Measurements from ENCODE around the gene RC3H1. TPM values are rescaled to one million over a fixed set of nuclear protein-coding genes. Genes with fewer than 3 reads are reported as not detected.
"Not testable (repeated sequence)": the region's sequence is repeated elsewhere in the genome, so short reads cannot be mapped to it uniquely, and the experiment has no call there.

Gene RC3H1
- total RNA-seq, 1 donor from 2014 or later, result 19.1 TPM

GRCh38 chr1:174053826-174054225 is 31.7 kb upstream of the RC3H1 start:
- H3K4me3 ChIP-seq, result no peak overlapping the region
- no peaks in the 10 kb centered on the region for H3K4me1 ChIP-seq
- no peaks in the 10 kb centered on the region for H3K9me3 ChIP-seq (replicated peaks)
- no peaks in the 10 kb centered on the region for H3K27me3 ChIP-seq (ENCODE audit: low read depth)
- TF ChIP-seq CTCF (IDR thresholded peaks at IDR 0.05; ENCODE audit: borderline replicate concordance), result no peak
- H3K36me3 ChIP-seq, result no peaks in the 10 kb centered on the region
- DNase-seq, result no peak
- no peak overlapping the region for H3K27ac ChIP-seq (replicated peaks)
- intact Hi-C loops (cut with micrococcal nuclease), result no loop called here

GRCh38 chr1:174052621-174053020 is 30.5 kb upstream of the RC3H1 start:
- no peaks in the 10 kb centered on the region for H3K4me1 ChIP-seq

DNA sequence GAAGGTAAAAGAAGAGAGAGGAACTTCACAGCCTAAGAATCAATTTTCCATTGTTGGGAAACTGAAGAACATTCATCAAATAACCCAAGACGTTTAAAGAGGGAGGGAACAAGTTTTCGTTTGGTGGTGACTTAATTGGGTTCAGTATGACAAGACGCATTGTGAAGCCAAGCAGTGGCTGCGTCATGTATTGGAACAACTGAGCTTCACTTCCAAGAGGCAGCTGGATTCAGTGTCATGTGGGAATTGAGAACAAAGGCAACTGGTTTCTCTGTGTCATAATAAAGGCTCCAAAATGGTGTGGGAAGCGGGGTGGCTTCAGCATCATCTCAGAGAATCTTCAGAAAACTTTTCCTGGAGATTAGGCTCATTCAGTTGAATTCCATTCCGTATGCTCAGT is 29.8 kb upstream of the RC3H1 start:
- Histone ChIP-seq H3K27me3 (ENCODE audit: low read depth) (no peaks in the 10 kb centered on the region), H3K9me3 (replicated peaks) (no peaks in the 10 kb centered on the region), H3K27ac (replicated peaks) (no peak overlapping the region), H3K4me3 (no peak overlapping the region), H3K36me3 (no peaks in the 10 kb centered on the region), H3K4me1 (no peaks in the 10 kb centered on the region)
- no peak for TF ChIP-seq CTCF (IDR thresholded peaks at IDR 0.05; ENCODE audit: borderline replicate concordance)
- intact Hi-C loops (cut with micrococcal nuclease), result no loop called here
- DNase-seq, result no peak

More at GRCh38 chr1:174052621-174053020, 30.5 kb upstream of the RC3H1 start:
- H3K27ac ChIP-seq (replicated peaks), result no peak overlapping the region
- no peak for TF ChIP-seq CTCF (IDR thresholded peaks at IDR 0.05; ENCODE audit: borderline replicate concordance)
- H3K36me3 ChIP-seq, result no peaks in the 10 kb centered on the region
- H3K27me3 ChIP-seq (ENCODE audit: low read depth), result no peaks in the 10 kb centered on the region
- intact Hi-C loops (cut with micrococcal nuclease), result no loop called here
- H3K9me3 ChIP-seq (replicated peaks), result no peaks in the 10 kb centered on the region
- H3K4me3 ChIP-seq, result no peak overlapping the region
- DNase-seq, result no peak

DNA sequence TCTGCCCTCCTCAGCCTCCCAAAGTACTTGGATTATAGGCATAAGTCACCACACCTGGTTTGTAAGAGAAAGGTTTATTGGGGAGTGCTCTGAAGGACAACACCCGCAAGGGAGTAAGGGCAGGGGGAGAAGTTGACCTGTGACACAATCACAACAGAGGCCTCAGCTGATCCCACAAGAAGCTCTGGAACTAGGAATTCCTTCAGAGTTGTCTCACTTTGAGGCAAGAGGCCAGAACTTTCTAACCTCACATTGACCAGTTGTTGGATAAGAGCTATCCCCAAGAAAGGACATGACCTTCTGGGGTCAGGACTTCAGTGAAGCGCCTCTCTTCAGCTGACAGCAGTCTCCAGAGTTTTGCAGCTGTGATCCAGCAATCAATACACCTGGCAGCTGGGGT is 27.4 kb upstream of the RC3H1 start:
- H3K4me3 ChIP-seq, result no peak overlapping the region
- no peak for DNase-seq
- H3K9me3 ChIP-seq (replicated peaks), result no peaks in the 10 kb centered on the region
- no peaks in the 10 kb centered on the region for H3K4me1 ChIP-seq
- no peaks in the 10 kb centered on the region for H3K36me3 ChIP-seq
- intact Hi-C loops (cut with micrococcal nuclease), result no loop called here
- no peaks in the 10 kb centered on the region for H3K27me3 ChIP-seq (ENCODE audit: low read depth)
- H3K27ac ChIP-seq (replicated peaks), result no peak overlapping the region
- TF ChIP-seq CTCF (IDR thresholded peaks at IDR 0.05; ENCODE audit: borderline replicate concordance), result no peak

DNA sequence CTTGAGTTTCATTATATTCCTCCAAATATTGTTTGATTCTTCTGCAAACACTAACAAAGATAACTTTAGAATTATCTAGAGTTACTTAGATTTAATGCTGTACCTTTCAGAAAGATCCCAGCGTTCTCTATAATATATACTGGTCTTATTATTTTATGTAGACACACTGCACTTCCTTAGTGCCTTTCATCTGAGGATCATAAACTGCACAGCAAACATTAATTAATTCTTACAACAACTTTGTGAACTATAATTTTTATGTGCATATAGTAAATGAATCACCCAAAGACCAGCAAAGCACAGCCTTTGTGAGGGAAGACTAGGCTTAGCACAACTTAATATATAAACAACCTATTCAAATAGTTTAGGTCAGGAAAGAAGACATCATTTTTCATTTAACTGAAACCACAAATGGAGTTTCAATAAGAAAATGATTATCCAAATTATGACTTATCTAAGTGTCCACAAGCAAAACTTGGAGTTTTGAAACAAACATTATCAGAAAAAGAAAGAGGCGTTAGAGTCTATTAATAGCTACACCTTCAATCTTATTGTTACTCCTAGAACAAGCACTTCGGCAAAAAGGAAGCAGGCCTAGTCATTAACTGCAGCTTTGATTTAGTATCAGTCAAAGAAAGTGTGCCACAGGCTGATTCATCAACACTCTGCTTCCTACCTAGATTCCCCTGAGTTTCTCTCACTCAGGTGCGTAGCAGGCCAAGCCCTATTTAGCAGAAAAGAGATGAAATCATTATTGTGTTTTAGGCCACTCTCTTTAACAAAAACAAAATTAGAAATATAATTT is 22.5 kb upstream of the RC3H1 start:
- Histone ChIP-seq H3K4me1 (no peaks in the 10 kb centered on the region), H3K27me3 (ENCODE audit: low read depth) (no peaks in the 10 kb centered on the region), H3K36me3 (no peaks in the 10 kb centered on the region), H3K27ac (replicated peaks) (no peak overlapping the region), H3K9me3 (replicated peaks) (no peaks in the 10 kb centered on the region), H3K4me3 (no peak overlapping the region)
- no peak for TF ChIP-seq CTCF (IDR thresholded peaks at IDR 0.05; ENCODE audit: borderline replicate concordance)
- DNase-seq, result no peak
- intact Hi-C loops (cut with micrococcal nuclease), result no loop called here

GRCh38 chr1:174042509-174042908 is 20.4 kb upstream of the RC3H1 start:
- H3K4me3 ChIP-seq; H3K9me3 ChIP-seq (replicated peaks); intact Hi-C loops (cut with micrococcal nuclease); H3K27ac ChIP-seq (replicated peaks); H3K27me3 ChIP-seq (ENCODE audit: low read depth); DNase-seq; H3K4me1 ChIP-seq; H3K36me3 ChIP-seq: not testable (repeated sequence)

Data from left ventricle myocardium inferior (tissue), 1 donor.